GM19395 (cell line): Measurements from ENCODE around the gene KLHDC10.
"Not testable (repeated sequence)": the region's sequence is repeated elsewhere in the genome, so short reads cannot be mapped to it uniquely, and the experiment has no call there.

Source experiments
- ATAC-seq: cut with Tn5 transposase; IDR thresholded peaks from one replicate; pipeline ENCODE4 v1.9.1; 2021; ENCODE audit warnings: mild to moderate bottlenecking, moderate library complexity; ENCODE audit not compliant: unreplicated experiment

KLHDC10 gene

DNA sequence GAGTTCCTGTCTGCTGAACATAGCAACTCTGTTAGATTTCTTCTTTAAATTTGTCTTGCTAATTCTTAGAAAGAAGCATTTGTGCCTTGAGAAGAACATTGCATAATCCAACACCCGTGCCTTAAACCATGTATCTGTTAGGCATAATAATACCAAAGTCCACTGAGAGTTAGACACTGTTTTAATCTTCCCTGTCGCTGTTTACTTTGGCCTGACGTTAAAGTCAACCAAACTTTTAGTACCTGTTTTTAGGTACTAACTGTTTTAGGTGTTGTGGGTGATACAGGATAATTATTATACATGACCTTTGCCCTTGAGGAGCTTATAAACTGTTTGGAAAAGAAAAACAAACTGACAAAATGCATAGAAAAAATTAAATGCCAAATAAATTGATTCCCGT is 43.6 kb downstream of the KLHDC10 start:
- no peak for ATAC-seq

- ATAC-seq = peak; percentile 73
These were observed 44.0 kb downstream of the KLHDC10 start for GRCh38 chr7:130114374-130114773.

DNA sequence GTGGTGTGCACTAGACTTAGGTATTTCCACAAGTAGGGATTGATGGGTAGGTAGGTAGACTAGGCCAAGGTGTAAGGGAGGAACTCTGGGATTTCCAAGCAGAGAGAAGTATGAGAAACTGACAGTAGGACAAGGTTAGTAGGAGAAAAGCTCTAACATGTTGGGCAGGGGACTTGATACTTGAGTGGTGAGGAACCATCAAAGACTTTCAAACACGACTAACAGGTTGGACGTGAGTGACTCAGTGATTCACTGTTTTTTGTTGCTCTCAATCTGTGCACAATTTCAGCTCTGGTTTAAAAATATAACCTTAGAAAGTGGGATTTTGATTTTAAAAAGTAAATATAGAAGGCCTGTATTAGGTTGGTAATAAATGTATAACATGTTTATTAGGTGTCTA is 44.4 kb downstream of the KLHDC10 start:
- ATAC-seq = no peak

DNA sequence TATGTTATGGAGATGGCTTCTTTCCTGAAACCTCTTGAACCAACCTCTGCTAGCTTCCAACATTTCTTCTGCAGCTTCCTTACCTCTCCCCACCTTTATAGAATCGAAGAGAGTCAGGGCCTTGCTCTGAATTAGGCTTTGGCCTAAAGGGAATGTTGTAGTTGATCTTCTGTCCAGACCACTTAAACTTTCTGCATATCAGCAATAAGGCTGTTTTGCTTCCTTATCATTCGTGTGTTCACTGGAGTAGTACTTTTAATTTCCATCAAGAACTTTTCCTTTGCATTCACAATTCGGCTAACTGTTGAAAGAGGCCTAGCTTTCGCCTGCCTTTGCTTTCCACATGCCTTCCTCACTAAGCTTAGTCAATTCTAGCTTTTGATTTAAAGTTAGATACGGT is 48.0 kb downstream of the KLHDC10 start:
- ATAC-seq = no peak

DNA sequence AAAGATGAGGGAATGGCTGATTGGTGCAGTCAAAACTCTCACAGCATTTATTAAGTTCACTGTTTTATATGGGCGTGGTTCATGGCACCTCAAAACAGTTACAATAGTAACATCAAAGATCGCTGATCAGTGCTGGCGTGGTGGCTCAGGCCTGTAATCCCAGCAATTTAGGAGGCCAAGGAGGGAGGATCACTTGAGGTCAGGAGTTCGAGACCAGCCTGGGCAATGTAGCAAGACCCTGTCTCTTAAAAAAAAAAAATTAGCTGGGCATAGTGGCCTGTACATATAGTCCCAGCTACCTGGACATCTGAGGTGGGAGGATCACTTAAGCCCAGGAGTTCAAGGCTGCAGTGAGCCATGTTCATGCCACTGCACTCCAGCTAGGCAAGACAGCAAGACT is 48.5 kb downstream of the KLHDC10 start:
- no peak for ATAC-seq

- no peak for ATAC-seq
These were observed 53.2 kb downstream of the KLHDC10 start for GRCh38 chr7:130123501-130123900.

DNA sequence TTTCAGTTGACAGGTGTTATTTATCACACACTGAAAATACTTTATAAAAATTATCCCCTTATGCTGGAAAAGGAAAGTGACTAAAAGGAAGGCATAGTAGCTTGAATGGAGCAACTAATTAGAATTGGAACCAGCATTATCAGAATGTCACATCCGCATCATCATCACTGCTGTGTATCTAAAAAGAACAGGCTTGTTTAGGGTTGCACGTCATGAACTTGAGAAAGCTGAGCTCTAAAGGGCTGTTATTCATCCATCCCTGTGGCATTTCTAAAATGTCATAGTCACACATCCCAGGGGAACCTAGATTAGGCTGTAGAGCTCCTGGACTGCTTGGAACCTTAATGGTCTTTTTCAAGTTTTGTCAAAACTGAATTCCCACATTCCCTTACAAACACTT is 54.4 kb downstream of the KLHDC10 start:
- no peak for ATAC-seq

DNA sequence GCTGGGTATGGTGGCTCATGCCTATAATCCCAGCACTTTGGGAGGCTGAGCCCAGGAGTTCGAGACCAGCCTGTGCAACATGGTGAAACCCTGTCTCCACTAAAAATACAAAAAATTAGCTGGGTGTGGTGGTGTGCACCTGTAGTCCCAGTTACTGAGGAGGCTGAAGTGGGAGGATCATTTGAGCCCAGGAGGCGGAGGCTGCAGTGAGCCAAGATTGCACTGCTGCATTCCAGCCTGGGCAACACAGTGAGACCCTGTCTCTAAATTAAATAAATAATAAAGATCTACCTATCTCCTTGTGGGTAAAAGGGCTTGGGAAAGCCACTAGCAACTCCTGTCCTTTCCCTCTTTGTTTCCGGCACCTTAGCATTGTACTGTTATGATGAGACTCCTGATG is 56.5 kb downstream of the KLHDC10 start:
- ATAC-seq = not testable (repeated sequence)

GRCh38 chr7:130127404-130127803 is 57.1 kb downstream of the KLHDC10 start:
- no peak for ATAC-seq

DNA sequence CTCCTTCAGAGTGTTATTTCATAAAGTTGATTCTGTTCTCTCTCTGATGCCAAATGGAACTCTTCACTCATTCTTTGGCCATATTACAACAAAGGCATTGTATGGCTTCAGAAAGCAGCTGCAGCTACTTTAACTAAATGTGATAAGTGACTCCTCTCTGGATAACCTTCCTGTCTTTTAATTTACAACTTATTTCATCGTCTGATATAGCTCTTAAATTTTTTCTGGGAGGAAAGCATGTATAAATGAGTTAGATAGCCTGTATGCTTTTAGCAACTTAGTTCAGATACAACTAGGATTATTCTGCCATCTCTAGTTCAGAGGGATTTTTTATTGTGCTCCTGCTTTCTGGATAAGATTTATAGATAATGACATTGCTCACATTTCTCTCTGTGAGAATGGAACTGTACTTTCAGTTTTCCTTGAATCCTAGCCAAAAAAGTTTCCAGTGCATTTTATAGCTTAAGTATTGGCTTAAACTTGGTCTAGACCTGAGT is 57.5 kb downstream of the KLHDC10 start:
- no peak for ATAC-seq

GRCh38 chr7:130129011-130129411 is 58.7 kb downstream of the KLHDC10 start:
- no peak for ATAC-seq

- ATAC-seq = no peak
These were observed 61.0 kb downstream of the KLHDC10 start for GRCh38 chr7:130131191-130131834.

DNA sequence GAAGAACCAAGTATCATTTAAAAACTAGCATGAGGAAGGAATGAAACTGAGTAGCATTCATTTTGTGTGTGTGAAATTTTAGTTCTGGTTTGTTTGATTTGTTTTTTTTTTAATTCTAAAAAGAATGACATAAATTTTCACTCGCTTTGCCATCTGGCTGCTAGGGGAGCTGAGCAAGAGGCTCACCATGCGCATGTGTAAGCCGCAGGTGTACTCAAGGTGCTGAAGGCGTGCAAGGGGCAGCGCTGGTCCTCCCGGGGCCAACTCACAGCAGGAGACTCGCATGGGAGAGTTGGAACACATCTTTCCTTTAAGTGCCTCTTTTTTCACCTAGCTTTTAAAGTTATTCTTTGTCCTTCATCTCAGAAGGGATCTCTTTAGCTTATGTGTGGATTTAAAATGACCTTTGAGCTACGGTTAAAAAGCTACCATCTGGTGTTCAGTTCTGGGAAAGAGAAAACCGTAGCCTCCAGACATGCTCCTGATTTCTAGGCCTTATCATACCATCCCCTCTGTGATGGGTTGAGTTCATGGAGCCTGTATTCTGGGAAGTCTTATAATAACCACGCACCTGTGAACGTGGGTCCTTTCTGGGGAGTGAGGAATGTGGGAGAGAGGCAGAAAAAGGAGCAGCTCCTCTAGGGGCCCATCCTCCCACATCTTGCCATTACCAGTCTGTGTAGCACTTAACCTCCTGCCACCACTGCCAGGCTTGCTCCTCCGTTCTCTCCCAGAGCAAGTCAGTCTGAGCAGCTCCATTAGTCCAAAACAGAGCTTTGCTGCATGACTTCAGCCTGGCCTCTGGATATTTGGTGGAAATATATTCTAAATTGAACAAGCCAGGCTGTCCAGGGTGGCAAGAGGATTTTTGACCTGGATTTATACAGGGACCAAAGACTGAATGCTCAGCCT is 61.9 kb downstream of the KLHDC10 start:
- no peak for ATAC-seq

- ATAC-seq = no peak
These were observed 62.9 kb downstream of the KLHDC10 start for GRCh38 chr7:130133029-130133782.

- no peak for ATAC-seq
These were observed 63.8 kb downstream of the KLHDC10 start for GRCh38 chr7:130134106-130134636.

GRCh38 chr7:130134726-130135125 is 64.4 kb downstream of the KLHDC10 start:
- ATAC-seq = no peak

GRCh38 chr7:130135208-130136205 is 65.2 kb downstream of the KLHDC10 start:
- no peak for ATAC-seq

GRCh38 chr7:130136579-130137167 is 66.3 kb downstream of the KLHDC10 start:
- no peak for ATAC-seq

- no peak for ATAC-seq
These were observed 66.9 kb downstream of the KLHDC10 start for GRCh38 chr7:130137207-130137606.
